ENCODE data around the gene MICOS13.

- TF ChIP-seq POLR2AphosphoS5 (IDR thresholded peaks at IDR 0.05; ENCODE audit: low read depth, low read length): no peak
- TF ChIP-seq EZH2phosphoT487 (IDR thresholded peaks at IDR 0.05; ENCODE audit: borderline replicate concordance, low read depth): no peak
- TF ChIP-seq, protein P1, sequence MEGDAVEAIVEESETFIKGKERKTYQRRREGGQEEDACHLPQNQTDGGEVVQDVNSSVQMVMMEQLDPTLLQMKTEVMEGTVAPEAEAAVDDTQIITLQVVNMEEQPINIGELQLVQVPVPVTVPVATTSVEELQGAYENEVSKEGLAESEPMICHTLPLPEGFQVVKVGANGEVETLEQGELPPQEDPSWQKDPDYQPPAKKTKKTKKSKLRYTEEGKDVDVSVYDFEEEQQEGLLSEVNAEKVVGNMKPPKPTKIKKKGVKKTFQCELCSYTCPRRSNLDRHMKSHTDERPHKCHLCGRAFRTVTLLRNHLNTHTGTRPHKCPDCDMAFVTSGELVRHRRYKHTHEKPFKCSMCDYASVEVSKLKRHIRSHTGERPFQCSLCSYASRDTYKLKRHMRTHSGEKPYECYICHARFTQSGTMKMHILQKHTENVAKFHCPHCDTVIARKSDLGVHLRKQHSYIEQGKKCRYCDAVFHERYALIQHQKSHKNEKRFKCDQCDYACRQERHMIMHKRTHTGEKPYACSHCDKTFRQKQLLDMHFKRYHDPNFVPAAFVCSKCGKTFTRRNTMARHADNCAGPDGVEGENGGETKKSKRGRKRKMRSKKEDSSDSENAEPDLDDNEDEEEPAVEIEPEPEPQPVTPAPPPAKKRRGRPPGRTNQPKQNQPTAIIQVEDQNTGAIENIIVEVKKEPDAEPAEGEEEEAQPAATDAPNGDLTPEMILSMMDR (IDR thresholded peaks at IDR 0.05): no peak
- TF ChIP-seq, protein P2, sequence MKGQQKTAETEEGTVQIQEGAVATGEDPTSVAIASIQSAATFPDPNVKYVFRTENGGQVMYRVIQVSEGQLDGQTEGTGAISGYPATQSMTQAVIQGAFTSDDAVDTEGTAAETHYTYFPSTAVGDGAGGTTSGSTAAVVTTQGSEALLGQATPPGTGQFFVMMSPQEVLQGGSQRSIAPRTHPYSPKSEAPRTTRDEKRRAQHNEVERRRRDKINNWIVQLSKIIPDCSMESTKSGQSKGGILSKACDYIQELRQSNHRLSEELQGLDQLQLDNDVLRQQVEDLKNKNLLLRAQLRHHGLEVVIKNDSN (IDR thresholded peaks at IDR 0.05; ENCODE audit: borderline replicate concordance, low read depth): no peak
- TF ChIP-seq, protein P3, sequence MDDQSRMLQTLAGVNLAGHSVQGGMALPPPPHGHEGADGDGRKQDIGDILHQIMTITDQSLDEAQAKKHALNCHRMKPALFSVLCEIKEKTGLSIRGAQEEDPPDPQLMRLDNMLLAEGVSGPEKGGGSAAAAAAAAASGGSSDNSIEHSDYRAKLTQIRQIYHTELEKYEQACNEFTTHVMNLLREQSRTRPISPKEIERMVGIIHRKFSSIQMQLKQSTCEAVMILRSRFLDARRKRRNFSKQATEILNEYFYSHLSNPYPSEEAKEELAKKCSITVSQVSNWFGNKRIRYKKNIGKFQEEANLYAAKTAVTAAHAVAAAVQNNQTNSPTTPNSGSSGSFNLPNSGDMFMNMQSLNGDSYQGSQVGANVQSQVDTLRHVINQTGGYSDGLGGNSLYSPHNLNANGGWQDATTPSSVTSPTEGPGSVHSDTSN (IDR thresholded peaks at IDR 0.05): no peak
- TF ChIP-seq YY1 (IDR thresholded peaks at IDR 0.05; ENCODE audit: low read depth): no peak
- TF ChIP-seq, protein P4, sequence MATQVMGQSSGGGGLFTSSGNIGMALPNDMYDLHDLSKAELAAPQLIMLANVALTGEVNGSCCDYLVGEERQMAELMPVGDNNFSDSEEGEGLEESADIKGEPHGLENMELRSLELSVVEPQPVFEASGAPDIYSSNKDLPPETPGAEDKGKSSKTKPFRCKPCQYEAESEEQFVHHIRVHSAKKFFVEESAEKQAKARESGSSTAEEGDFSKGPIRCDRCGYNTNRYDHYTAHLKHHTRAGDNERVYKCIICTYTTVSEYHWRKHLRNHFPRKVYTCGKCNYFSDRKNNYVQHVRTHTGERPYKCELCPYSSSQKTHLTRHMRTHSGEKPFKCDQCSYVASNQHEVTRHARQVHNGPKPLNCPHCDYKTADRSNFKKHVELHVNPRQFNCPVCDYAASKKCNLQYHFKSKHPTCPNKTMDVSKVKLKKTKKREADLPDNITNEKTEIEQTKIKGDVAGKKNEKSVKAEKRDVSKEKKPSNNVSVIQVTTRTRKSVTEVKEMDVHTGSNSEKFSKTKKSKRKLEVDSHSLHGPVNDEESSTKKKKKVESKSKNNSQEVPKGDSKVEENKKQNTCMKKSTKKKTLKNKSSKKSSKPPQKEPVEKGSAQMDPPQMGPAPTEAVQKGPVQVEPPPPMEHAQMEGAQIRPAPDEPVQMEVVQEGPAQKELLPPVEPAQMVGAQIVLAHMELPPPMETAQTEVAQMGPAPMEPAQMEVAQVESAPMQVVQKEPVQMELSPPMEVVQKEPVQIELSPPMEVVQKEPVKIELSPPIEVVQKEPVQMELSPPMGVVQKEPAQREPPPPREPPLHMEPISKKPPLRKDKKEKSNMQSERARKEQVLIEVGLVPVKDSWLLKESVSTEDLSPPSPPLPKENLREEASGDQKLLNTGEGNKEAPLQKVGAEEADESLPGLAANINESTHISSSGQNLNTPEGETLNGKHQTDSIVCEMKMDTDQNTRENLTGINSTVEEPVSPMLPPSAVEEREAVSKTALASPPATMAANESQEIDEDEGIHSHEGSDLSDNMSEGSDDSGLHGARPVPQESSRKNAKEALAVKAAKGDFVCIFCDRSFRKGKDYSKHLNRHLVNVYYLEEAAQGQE (IDR thresholded peaks at IDR 0.05; ENCODE audit: low read depth, low read length): no peak
- no peak for TF ChIP-seq TEAD4 (IDR thresholded peaks at IDR 0.05; ENCODE audit: borderline replicate concordance, insufficient read depth)
These were observed 14.8 kb upstream of the MICOS13 start for GRCh38 chr19:5694956-5695648.

All from SK-N-SH (cell line).